KOPT-K1 (cell line): ENCODE results near the gene RIC3.

Source experiments
- H3K27ac ChIP-seq: fragments of 200-600 bp; sonication (generic); 2 replicates; pipeline ENCODE4 v1.5.1; 2016; ENCODE audit warnings: antibody characterized with exemption, mild to moderate bottlenecking, low read depth, low read length; ENCODE audit not compliant: poor library complexity, severe bottlenecking
- H3K36me3 ChIP-seq: fragments of 200-600 bp; sonication (generic); 2 replicates; pipeline ENCODE4 v1.5.1; 2017; ENCODE audit warnings: antibody characterized with exemption, mild to moderate bottlenecking, low read length, moderate library complexity; ENCODE audit not compliant: insufficient read depth
- H3K9me3 ChIP-seq: fragments of 200-600 bp; sonication (generic); 2 replicates; pipeline ENCODE4 v1.5.1; 2017; ENCODE audit warnings: antibody characterized with exemption, low read length, mild to moderate bottlenecking; ENCODE audit not compliant: insufficient read depth, poor library complexity, severe bottlenecking

The RIC3 gene

DNA sequence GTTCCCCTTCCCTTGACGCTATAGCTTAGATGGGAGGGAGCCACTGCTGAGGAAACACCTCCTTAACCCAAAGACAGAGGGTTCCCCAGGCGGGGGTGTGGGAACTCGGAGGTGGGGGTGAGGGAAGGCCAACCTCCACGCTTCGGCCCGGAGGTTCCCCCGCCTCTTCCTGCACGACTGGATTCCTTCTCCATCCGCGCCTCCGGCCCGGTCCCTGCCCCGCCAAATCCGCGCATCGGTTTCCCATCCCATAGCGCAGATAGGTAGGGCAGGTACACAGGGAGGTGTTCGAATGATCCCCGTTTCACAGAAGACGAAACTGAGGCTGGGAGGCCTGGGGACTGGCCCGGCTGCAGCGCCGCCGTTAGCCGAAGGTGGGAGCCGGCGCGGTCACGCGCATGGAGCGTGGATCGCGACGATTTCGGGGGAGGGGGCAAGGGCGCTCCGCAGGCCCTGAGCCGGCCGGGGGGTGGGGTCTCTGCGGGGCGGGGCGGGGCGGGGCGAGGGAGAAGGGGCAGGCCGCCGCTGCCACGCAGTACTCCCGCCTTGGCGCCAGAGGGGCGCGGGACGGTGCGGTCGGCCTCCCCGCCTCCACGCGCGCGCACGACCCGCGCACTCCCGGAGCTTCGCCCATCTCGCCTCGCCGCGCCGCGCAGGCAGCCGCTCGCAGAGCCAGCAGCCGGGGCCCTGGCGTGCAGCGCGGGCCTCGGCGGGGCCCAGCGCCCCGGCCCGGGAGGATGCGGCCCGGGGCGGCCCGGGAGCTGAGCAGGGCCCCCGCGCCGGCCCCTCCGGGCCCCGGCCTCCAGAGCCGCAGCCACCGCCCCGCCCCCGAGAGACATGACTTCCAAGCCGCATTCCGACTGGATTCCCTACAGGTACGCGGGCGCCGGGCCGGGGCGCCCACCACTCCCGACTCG is 87.9 kb downstream of the RIC3 start, which contains the start of gene TUB:
TUB (plus strand) TSS at position 538 of the 917 bp plus-strand sequence; CDS start at position 838, 300 bp downstream.
- no peaks in the 10 kb centered on the region for H3K36me3 ChIP-seq
- no peaks in the 10 kb centered on the region for H3K9me3 ChIP-seq
- no peak within 1 kb of the TSS for H3K27ac ChIP-seq

DNA sequence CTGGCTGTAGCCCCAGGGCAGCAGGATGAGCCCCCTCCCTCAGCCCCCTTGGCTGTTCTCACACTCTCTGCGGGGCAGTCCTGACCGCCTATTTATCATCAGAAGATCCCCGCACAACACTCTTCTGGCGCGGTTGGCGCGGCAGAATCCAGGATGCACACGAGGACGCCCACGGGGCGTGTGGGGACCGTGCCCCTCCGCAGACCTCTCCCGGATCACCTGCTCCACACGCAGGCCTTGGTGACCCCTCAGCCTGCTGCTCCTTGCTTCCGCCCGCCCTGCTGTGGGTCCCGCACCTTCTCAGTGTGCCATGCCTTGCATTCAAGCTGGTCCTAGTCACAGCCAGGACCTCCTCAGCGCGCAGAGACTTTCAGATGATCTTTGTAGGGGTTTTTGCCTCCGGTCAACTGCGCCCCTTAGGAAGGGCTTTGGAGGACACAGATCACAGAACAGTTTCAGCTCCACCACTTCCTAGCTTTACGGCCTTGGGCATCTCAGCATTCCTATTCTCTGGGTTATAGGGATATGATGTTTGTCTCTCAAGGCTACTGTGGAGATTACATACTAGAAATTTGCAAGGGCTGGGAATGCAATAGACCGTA is 88.7 kb downstream of the RIC3 start:
- no peaks in the 10 kb centered on the region for H3K9me3 ChIP-seq
- H3K36me3 ChIP-seq, result no peaks in the 10 kb centered on the region
- H3K27ac ChIP-seq, result no peak overlapping the region

DNA sequence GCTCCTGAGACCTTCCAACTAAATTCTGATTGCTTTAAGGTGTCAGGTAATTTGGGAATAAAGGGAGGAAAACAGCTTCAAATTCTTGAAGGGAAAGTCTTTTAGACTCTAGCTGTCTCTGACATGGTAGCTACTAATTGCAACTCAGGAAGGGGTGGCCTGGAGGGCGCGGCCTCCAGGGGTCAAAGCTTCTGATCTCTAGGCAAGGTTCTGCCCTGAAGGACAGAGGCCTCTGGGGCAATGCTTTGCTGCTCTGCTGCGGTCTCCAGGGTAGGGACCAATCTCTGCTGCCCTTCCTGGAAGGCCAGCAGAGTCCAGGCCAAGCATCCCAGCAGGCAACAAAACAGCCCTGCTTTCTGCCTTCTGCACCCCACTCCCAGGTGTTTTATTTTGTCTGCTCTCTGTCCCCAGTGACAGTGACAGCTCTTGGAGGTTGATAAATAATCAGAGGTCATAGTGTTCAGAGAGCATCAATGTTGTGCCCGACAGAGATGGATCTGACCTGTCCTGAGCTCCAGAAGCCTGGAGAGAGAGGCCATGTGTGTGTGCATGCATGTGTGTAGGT is 89.6 kb downstream of the RIC3 start:
- Histone ChIP-seq H3K27ac (no peak overlapping the region), H3K36me3 (no peaks in the 10 kb centered on the region), H3K9me3 (no peaks in the 10 kb centered on the region)

DNA sequence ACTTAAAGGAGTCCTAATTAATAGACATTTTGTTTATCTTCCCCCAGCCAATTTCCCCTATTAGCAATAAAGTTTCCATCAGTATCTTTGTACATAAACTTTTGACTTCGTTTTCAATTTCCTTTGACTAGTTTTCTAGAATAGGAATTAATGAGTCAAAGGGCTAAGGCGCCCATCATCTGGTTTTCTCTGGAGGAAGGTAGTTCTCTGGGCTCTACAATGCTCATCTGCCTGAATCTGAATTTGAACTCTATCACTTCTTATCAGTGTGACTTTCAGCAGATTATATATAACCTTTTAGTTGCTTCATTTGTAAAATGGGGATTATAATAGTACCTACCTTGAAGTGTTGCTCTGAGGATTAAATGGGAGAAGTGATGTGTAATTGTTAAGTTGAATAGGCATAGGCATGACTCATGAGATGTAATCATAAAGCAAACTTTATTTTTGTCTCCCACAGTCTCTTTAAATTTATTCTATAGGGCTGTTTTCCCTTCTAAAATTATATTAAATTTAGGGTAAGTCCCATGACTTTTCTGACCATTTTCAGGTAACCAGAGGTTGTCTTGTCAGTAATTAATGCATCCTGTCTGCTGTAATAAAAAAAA is 93.6 kb downstream of the RIC3 start:
- no peaks in the 10 kb centered on the region for H3K36me3 ChIP-seq
- H3K9me3 ChIP-seq, result no peaks in the 10 kb centered on the region
- H3K27ac ChIP-seq, result no peak overlapping the region

DNA sequence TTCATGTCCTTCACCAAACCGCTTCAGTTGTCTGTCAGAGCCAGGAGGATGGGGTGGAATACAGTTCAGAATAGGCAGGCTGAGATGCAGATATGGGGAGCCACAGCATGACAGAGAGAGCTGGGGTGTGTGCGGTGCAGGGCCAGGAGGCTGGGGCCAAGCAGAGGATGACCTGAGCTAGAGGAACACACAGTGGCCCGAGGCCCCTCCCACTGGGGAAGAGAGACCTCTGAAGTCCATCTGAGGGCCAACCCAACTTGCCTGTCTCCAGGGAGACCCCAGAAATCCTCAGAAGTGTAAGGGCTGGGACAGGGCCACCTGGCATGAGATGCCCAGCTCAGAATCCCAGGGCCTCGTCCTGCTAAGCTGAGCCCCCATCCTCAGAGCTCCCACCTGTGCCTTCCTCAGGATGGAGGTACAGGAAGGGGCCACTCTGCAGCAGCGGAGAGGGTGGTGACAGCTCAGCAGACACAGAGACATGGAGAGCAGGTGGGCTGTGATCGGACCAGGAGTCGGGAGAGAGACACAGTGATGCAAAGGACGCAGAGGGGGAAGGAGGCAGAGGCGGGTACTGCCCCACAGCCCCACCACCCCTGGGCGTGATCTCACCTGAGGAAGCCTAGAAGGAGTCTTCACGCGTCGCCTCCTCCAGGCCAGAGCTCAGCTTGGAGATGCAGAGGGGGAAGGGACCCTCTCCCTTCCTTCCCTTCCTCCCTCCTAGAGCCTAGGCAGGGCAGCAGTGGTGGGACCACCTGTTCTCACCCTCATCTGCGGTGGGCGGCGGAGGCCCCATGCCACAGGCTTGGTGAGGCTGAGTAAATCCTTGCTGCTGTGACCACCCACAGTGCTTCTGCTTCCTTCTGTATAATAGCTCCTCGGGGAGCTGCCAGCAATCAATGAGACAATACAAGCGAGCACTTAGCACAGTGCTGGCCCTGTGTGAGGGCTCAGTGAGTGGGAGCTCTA is 96.9 kb downstream of the RIC3 start:
- H3K36me3 ChIP-seq, result no peaks in the 10 kb centered on the region
- no peaks in the 10 kb centered on the region for H3K9me3 ChIP-seq
- no peak overlapping the region for H3K27ac ChIP-seq

DNA sequence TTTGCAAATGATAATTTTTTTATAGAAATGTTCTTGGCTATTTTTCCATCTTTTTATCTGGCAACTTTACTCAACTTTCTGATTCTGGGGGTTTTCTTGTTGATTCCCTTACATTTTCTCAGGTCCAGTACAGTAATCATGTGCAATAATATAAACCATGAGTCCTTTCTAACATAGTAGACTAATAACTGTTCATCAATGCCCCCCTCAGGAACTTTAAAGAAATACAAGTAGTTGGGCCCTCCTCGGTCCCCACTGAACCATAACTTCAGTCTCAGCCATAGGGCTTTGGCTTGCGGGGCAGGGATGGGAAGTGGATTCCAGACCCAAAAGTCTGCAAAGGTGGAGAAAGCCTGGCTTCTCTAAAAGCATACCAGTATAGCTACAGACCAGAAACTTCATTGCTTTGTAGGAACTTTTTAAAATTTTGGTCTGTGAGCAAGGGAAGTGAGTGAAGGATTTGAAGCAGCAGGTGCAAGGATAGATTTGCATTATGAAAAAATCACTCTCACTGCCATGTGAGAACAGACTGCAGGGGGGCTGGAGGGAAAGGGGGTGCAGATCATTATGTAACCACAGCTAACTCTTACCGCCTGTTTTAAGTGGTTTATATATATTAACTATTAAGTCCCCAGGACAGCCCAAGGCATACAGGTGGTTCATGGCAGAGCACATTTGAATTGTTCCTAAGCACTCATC is 98.3 kb downstream of the RIC3 start:
- H3K36me3 ChIP-seq, result no peaks in the 10 kb centered on the region
- H3K9me3 ChIP-seq, result no peaks in the 10 kb centered on the region
- H3K27ac ChIP-seq, result no peak overlapping the region

DNA sequence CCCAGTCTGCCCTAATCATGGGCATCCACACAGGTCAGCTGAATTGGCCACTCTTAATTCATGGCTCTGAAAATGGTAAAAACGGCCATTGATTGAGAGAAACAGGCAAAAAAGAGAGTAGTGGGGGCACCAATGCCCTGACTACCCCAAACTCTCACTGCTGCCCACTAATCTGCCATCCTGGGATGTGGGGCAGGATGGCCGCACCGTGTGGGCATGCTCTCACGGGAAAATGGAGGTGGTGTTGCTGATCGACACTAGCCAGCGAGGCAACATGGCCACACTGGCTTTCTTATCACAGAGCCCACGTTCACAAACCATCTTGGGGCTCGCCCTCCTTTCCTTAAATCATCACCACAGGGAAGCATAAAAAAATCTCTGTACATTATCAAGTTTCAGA is 99.1 kb downstream of the RIC3 start:
- Histone ChIP-seq H3K9me3 (no peaks in the 10 kb centered on the region), H3K36me3 (no peaks in the 10 kb centered on the region), H3K27ac (no peak overlapping the region)

DNA sequence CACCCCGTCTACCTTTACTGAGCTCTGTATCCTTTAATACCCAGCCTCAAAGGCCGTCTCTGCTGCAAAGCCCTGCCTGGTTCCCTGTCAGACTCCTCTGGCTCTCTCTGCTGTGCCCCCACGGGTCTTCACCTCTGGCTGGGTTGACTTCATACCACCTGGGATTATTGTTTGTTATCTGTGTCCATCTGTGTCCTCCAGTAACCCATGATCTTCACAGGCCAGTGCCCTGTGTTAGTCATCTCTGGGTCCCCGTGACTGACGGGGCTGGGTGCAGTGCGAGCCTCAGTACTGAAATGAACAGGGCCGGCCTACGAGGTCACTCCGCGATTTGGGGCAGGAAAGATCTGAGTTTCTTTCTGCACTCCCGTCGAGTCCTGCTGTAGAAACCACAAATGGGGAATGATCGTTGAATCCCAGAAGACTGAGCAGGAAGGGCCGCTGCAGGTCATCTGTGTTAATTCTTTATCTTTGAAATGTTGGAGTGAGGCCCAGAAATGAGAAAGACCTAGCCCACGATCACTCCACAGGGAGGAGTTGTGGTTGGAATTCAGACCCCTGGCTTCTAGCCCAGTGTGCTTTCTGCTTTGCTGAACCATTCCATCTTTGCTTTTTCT is 100.1 kb downstream of the RIC3 start:
- H3K27ac ChIP-seq, result no peak overlapping the region
- H3K36me3 ChIP-seq, result no peaks in the 10 kb centered on the region
- H3K9me3 ChIP-seq, result no peaks in the 10 kb centered on the region

DNA sequence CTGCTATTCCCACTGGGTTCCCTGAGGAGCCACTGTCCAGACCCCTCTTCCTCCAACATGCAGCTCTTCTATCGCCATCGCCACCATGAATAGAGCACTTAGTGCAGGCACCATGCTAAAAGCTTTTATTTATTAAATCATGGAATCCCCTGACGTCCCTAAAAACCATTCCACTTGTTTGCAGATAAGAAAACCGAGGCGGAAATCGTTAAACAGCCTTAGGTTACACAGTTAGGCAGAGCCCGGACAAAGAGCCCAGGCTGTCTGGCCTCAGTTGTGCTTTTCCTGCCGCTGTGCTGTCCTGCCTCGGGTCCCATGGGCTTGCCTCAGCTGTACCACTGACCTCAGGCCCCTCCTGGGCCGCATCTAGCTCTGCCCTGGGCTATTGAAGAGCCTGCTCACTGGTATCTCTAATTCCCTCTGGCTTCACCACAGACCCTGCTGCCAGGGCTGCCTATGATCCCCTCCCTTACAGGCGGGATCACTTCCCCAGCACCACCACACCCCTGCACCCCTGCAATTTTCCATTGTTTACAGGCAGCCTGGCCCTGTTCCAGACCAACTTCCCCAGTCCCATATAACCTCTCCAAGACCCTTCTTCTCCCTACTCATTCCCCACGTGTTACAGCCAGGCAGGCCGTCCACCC is 100.8 kb downstream of the RIC3 start:
- no peak overlapping the region for H3K27ac ChIP-seq
- H3K36me3 ChIP-seq, result no peaks in the 10 kb centered on the region
- no peaks in the 10 kb centered on the region for H3K9me3 ChIP-seq

DNA sequence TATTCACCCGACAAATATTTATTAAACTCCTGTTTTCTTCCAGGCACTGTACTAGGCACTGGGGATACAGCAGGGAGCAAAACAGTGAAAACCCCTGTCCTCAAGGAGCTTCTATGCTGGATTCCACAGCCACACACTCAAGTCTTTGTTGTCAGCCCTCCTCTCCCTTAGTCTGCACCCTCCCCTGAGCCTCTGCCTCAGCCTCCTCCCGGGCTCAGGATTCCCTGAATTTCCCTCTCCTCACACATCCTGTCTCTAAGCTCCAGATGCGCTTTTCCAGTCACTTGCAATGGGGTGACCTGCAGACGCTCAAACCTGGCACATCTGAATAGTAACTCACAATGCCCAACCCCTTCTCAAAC is 101.3 kb downstream of the RIC3 start:
- Histone ChIP-seq H3K27ac (no peak overlapping the region), H3K36me3 (no peaks in the 10 kb centered on the region), H3K9me3 (no peaks in the 10 kb centered on the region)

DNA sequence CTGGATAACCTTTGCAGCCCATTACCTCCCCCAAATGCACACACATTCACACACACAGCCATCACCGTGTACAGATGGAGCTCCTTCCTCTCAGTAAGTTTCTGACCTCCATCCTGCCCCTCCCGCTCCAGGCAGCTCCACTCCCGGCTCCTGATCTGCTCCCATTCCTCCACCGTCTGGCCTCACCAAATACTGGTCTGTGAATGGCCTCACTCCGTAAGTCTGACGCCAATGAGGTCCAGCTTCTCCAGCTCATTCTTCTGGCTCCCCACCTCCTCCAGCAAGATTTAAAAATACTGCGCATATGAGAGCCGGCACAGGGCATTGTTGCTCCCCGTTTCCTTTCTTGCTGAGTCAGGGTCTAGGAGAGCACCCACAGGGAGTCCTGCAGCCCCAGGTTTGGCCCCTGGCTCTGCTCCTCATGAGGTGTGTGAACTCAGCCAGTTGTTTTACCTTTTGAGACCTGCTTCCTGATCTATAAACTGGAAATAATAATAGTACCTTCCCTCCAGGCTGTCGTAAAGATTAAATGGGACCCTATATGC is 101.8 kb downstream of the RIC3 start:
- Histone ChIP-seq H3K27ac (no peak overlapping the region), H3K36me3 (no peaks in the 10 kb centered on the region)

DNA sequence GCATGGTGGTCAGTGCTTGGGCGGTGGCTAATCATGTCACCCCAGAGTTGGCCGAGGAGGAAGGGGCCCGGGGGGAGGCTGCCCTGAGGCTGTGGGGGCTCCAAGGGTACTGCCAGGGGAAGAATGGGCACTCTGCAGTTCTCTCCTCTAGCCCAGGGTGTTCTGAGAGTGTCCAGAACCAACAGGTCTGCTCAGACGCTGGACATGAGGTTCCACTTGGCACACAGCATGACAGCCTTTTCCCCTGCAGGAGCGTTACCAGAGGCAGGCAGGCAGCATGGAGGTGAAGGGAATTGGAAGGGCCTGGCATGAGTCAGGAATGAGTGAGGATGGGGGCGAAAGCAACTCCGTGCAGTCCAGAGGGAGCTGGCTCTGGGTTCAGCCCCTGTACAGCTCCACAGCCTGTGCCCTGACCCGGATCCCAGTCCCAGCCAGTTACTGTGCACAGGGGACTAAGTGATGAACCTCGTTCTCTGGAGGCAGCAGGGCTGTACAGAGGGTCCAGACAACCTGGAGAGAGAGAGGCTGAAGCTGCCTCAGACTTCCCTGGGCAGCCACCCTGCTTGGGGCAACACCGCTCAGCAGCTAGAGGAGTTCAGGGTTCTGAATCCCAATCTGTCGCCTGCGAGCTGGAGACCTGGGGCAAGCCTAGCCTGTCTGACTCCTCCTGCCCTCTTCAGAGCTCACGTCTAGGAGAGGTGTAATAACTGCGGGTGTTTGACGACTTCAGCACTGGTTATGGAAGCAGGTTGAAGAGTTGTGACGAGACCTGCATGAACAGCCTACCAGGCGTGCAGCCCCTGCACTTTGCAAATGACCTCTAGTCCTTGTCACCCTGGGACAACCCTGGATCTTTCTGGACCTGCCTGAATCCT is 102.6 kb downstream of the RIC3 start:
- Histone ChIP-seq H3K27ac (no peak overlapping the region), H3K36me3 (no peaks in the 10 kb centered on the region), H3K9me3 (no peaks in the 10 kb centered on the region)

More for the DNA sequence above, 101.8 kb downstream of the RIC3 start:
- H3K9me3 ChIP-seq, result no peaks in the 10 kb centered on the region
